HUES64 (cell line): ENCODE results near the gene THRB.

ENCODE experiments used
- H3K27ac ChIP-seq: 2 replicates; pipeline ENCODE4 v1.7.0; 2013; ENCODE audit warnings: low read depth, low read length, inconsistent platforms
- H3K27me3 ChIP-seq: 2 replicates; pipeline ENCODE4 v1.6.1; 2013; ENCODE audit warnings: mild to moderate bottlenecking, low read length; ENCODE audit not compliant: insufficient read depth
- H3K36me3 ChIP-seq: 2 replicates; pipeline ENCODE4 v1.6.1; 2013; ENCODE audit warnings: mild to moderate bottlenecking, low read length; ENCODE audit not compliant: insufficient read depth
- H3K4me1 ChIP-seq: 2 replicates; pipeline ENCODE4 v1.6.1; 2013; ENCODE audit warnings: mild to moderate bottlenecking, low read length, moderate library complexity; ENCODE audit not compliant: insufficient read depth
- H3K4me3 ChIP-seq: 2 replicates; pipeline ENCODE4 v1.5.1; 2013; ENCODE audit warnings: mild to moderate bottlenecking, low read length, moderate library complexity
- H3K9ac ChIP-seq: 2 replicates; pipeline ENCODE4 v1.6.1; 2013; ENCODE audit warnings: mild to moderate bottlenecking, low read depth, low read length
- H3K9me3 ChIP-seq: 2 replicates; pipeline ENCODE4 v1.6.1; 2013; ENCODE audit warnings: low read depth, low read length; ENCODE audit not compliant: insufficient read depth
- WGBS: fragments of 150-250, 120-280 bp; methylation state at CpG from one replicate; pipeline ENCODE4 v1.1.7; 2013; ENCODE audit warnings: missing lambda C conversion rate; 5-methylcytosine and 5-hydroxymethylcytosine counted together

The THRB gene

DNA sequence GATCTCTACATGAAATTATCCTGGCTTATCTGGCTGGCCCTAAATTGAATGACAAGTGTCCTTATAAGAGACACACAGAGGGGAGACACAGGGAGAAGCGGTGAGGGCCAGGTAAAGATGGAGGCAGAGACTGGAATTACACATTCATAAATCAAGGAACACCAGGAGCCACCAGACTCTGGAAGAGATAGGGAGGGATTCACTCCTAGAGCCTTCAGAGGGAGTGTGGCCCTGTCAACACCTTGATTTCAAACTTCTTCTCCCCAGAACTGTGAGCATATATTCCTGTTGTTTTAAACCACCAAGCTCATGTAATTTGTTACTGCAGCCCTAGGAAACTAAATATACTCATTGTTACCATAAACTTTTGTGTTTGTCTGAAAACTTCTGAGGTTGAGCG, 193.7 kb downstream of the THRB start:
- H3K27ac ChIP-seq = no peak overlapping the region
- WGBS = 88% methylated on average over 1 of the region's 2 CpGs

GRCh38 chr3:24299806-24300626, 194.6 kb downstream of the THRB start:
- no peak overlapping the region for H3K9ac ChIP-seq
- no peak overlapping the region for H3K4me3 ChIP-seq
- H3K27ac ChIP-seq = no peak overlapping the region
- H3K27me3 ChIP-seq = no peaks in the 10 kb centered on the region
- H3K36me3 ChIP-seq = no peaks in the 10 kb centered on the region
- no peaks in the 10 kb centered on the region for H3K9me3 ChIP-seq
- H3K4me1 ChIP-seq = no peaks in the 10 kb centered on the region; the same call in 1 of the 2 replicates
- WGBS = 94% methylated on average over 6 of the region's 6 CpGs

More for the DNA sequence above, 193.7 kb downstream of the THRB start:
- Histone ChIP-seq H3K36me3 (no peaks in the 10 kb centered on the region), H3K27me3 (no peaks in the 10 kb centered on the region), H3K9ac (no peak overlapping the region), H3K4me1 (peaks cover 6% of the 10 kb centered on the region), H3K9me3 (no peaks in the 10 kb centered on the region), H3K4me3 (no peak overlapping the region)

DNA sequence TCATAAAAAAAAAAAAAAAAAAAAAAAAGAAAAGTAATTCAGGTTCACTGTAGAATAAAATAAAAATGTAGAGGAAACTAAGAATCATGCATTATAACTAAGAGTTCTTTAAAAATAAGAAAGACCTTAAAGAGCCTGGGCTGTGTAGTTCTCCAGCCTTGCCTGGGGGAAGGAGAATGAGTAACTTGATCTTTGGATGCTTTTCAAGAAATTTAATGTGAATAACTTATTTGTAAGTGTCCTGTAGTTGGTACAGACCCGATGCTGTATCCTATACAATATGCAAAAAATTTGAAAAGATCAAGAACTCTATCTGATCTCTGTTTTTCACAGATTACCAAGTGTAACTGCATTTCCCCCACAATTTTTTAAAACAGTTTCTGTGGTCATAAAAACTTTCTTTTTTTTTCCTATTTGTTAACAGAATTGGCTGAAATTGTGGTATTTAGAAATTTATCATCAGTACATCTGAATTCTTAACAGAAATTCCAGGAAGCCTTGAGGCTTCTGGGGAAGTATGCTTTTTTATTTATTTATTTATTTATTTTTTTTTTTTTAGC, 195.3 kb downstream of the THRB start:
- 100% methylated on average over 1 of the region's 1 CpG for whole genome bisulfite sequencing
- no peaks in the 10 kb centered on the region; the same call in 1 of the 2 replicates for H3K4me1 ChIP-seq
- H3K9ac ChIP-seq = no peak overlapping the region
- no peaks in the 10 kb centered on the region for H3K27me3 ChIP-seq
- no peak overlapping the region for H3K4me3 ChIP-seq
- H3K27ac ChIP-seq = no peak overlapping the region
- H3K9me3 ChIP-seq = no peaks in the 10 kb centered on the region
- no peaks in the 10 kb centered on the region for H3K36me3 ChIP-seq

DNA sequence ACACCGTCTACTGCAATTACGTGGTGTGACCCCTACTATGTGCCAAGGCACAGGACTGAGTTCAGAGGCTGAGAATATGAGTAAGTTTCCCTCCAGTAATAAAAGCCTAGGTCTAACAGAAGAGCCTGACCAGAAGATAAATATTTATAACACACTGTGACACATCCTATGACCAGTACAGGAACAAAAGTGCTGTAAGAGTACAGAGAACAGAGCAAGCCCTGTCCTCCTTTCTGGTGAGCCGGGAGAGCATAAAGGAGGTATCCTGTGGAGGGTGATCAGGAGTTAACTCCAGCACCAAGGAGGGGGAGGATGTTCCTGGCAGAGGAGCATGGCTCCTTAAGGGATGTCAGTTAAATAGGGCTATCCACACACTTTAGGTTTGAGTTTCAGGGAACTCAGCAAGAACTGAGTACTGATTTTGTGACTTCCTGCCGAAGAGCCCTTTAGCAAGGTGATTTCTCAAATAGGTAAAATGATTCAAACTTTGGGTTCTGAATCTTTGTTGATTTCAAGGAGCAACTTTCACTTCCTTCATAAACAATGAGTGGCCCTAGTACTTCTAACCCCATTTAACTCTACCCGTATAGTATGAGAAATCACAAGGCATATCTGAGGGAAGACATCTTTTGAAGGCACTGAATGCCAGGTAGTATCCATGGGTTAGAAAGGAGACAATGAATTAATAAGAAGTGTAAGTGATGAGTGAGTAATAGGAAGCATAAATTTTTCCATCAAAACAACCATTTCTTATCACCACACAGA, 198.0 kb downstream of the THRB start:
- Histone ChIP-seq H3K9ac (no peak overlapping the region), H3K27me3 (no peaks in the 10 kb centered on the region), H3K36me3 (no peaks in the 10 kb centered on the region), H3K4me1 (no peaks in the 10 kb centered on the region; the same call in 1 of the 2 replicates), H3K4me3 (no peak overlapping the region), H3K27ac (no peak overlapping the region), H3K9me3 (no peaks in the 10 kb centered on the region; the same call in 1 of the 2 replicates)
- WGBS = 93% methylated on average over 5 of the region's 5 CpGs

DNA sequence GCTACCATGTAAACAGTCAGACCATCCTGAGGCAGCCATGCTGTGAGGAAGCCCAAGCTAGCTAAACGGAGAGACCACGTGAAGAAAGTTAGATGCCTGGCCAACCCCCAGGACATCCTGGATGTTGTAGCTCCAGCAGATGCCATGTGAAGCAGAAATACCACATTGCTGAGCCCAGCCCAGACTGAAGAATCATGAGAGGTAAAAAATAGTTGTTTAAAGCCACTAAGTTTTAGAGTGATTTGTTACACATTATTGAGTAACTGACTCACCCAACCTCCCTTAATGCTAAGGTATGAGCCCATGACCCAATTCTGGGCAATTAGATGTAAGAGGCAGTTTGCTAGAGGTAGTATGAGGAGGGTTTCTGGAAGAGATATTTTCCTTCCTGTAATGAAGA, 200.5 kb downstream of the THRB start:
- no peak overlapping the region for H3K4me3 ChIP-seq
- no peak overlapping the region for H3K27ac ChIP-seq
- 95% methylated on average over 2 of the region's 2 CpGs for WGBS
- no peak overlapping the region for H3K9ac ChIP-seq
- no peaks in the 10 kb centered on the region for H3K27me3 ChIP-seq
- H3K4me1 ChIP-seq = no peaks in the 10 kb centered on the region; the same call in 1 of the 2 replicates
- H3K9me3 ChIP-seq = no peaks in the 10 kb centered on the region; the same call in 1 of the 2 replicates
- H3K36me3 ChIP-seq = no peaks in the 10 kb centered on the region

GRCh38 chr3:24291646-24292045, 203.0 kb downstream of the THRB start:
- Histone ChIP-seq H3K4me3 (no peak overlapping the region), H3K9me3 (no peaks in the 10 kb centered on the region; the same call in 1 of the 2 replicates), H3K9ac (no peak overlapping the region)

GRCh38 chr3:24290596-24290995, 204.1 kb downstream of the THRB start:
- 99% methylated on average over 2 of the region's 3 CpGs for WGBS
- Histone ChIP-seq H3K9ac (no peak overlapping the region), H3K4me3 (no peak overlapping the region), H3K4me1 (no peaks in the 10 kb centered on the region), H3K36me3 (no peaks in the 10 kb centered on the region), H3K27ac (no peak overlapping the region), H3K27me3 (no peaks in the 10 kb centered on the region), H3K9me3 (no peaks in the 10 kb centered on the region; the same call in 1 of the 2 replicates)

More at GRCh38 chr3:24291646-24292045, 203.0 kb downstream of the THRB start:
- H3K36me3 ChIP-seq = no peaks in the 10 kb centered on the region
- H3K27me3 ChIP-seq = no peaks in the 10 kb centered on the region
- H3K4me1 ChIP-seq = no peaks in the 10 kb centered on the region; the same call in 1 of the 2 replicates
- no peak overlapping the region for H3K27ac ChIP-seq

GRCh38 chr3:24288496-24289236, 206.0 kb downstream of the THRB start:
- Histone ChIP-seq H3K4me3 (no peak overlapping the region), H3K4me1 (no peaks in the 10 kb centered on the region)
- WGBS = 92% methylated on average over 8 of the region's 8 CpGs

DNA sequence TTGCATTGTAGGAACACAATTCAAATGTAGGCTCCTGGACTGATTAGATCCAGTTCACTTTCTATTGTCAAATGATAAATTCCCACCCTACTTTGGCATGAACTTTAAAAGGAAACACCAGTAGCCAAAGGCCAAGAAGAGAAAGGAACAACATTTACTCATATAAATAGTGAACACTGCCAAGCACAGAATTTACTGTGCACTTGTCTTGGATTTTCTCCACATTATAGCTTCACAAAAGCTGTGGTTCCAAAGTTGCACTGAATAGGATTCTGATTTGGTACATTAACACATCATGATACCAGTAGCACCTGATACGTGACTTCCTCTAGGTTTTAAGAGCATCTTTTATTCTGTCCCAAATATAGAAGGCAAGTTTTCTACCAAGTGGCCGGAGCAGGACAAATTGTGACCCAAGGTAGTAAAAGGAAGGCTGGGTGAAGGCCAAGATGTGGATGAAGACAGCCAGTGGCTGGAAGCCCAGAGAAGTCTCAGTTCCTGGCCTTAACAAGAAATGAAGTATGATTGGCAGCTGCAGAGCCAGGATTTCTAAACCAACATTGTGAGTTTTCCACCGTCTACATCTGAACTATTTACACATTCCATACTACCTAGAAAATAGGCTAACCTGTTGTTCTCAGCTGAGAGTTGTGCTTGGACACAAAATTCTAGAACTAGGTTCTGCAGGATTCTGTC, 206.7 kb downstream of the THRB start:
- WGBS = 96% methylated on average over 3 of the region's 3 CpGs
- no peak overlapping the region for H3K9ac ChIP-seq
- no peak overlapping the region for H3K27ac ChIP-seq

More at GRCh38 chr3:24288496-24289236, 206.0 kb downstream of the THRB start:
- H3K27me3 ChIP-seq = no peaks in the 10 kb centered on the region
- no peak overlapping the region for H3K27ac ChIP-seq
- no peaks in the 10 kb centered on the region for H3K36me3 ChIP-seq
- H3K9ac ChIP-seq = no peak overlapping the region
- no peaks in the 10 kb centered on the region for H3K9me3 ChIP-seq

DNA sequence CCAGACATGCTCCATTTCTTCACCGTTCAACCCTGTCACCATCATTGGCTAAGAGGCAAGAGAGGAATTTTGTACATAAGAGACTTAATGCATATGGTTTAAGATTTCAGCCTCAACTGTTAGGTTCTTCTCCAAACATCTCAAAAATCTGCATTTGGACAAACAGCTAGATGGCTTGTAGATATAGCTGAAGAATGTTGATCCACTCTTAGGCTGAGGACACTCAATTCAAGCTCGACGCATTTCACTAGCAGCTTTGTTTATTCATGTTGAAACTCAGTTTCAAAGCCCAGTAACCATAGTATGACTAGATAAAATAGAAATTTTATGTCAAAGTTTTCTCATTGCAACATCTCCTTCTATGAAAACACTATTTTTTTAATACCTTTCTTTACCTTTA, 208.2 kb downstream of the THRB start:
- Histone ChIP-seq H3K9ac (no peak overlapping the region), H3K4me1 (no peaks in the 10 kb centered on the region), H3K27me3 (no peaks in the 10 kb centered on the region), H3K4me3 (no peak overlapping the region), H3K36me3 (no peaks in the 10 kb centered on the region), H3K9me3 (no peaks in the 10 kb centered on the region), H3K27ac (no peak overlapping the region)
- WGBS = 100% methylated on average over 3 of the region's 3 CpGs

More for the DNA sequence above, 206.7 kb downstream of the THRB start:
- Histone ChIP-seq H3K9me3 (no peaks in the 10 kb centered on the region), H3K36me3 (no peaks in the 10 kb centered on the region), H3K4me3 (no peak overlapping the region), H3K27me3 (no peaks in the 10 kb centered on the region), H3K4me1 (no peaks in the 10 kb centered on the region)
